NCI-H2171 (cell line): ENCODE measurements around the gene GRHL1.
"Not testable (repeated sequence)": the region's sequence is repeated elsewhere in the genome, so short reads cannot be mapped to it uniquely, and the experiment has no call there.

Experiments used
- DNase-seq: peaks from one replicate; lab custom pipeline; 2025; lab: John Stamatoyannopoulos, UW

Gene GRHL1

DNA sequence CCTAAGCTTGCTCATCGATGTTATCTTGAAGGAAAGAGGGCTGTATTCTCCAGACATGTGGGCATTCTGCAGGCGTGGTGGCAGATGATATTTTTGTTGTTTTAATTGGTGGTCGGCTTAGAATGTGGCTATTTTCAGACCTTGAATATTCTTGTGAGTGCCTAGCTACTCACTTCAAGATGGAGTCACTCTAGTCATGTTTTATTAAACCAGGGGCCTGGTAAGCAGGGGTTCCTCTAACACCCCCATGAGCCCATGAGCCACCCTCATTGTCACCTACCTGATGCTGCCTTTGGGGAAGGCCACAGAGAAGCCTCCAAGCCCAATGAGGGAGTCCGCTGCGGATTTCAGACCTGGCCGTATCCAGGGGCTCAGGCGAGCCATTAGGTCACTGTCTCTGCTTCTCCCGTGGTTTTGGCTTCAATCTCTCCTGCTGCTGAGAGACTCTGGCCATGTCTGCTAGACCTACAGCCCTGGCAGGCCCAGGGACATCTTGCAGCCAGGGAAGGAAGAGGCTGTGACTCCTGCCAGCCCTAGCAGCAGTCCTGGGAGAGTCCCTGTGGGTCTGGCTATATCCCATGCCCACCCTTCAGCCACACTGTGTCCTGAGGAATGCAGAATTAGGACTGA, 75.6 kb downstream of the GRHL1 start:
- no peak for DNase-seq

DNA sequence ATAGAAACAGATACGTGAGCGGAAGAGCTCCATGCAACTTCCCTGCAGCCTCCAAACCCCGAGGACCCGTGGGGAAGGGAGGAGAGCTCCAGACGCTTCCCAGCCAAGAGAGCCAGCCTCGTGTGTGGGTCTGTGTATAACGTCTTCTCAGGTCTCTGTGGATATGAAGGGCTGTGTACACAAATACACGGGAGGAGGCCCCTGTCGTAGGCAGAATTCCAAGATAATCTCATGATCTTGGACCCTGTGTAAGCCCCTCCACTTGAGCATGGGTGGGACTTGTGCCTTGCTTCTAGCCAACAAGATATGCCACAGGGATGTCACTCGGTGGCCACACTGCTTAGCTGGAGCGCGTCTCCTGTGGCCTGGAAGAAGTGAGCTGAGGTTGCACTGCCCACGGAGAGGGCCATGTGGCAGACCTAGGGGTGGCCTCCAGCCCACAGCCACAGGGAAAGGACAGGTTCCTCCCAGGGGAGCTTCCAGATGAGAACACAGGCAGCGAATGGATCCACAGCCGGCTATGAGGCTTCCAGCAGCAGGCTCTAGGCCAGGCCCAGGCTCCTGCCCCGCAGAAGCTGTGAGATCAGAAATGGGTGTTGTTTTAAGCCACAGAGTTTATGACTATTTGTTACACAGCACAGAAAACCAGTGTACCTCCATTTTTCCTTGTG, 76.3 kb downstream of the GRHL1 start:
- no peak for DNase-seq

GRCh38 chr2:10028407-10028987, 77.0 kb downstream of the GRHL1 start:
- DNase-seq = no peak

GRCh38 chr2:10028988-10029874, 77.7 kb downstream of the GRHL1 start:
- DNase-seq = no peak

DNA sequence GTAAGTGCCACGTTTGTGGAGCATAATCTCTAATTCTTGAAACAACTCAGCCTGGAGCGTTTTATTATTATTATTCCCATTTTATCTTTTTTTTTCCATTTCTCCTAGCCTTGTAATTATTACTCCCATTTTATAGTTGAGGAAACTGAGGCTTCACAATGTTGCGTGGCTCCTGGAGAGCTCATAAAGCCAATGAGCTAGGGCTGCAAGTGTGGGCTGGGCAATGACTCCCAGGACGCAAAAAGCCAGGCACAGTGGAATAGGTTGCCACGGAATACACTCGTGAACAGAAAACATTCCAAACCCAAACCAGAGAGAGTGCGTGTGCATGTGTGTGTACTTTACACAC, 78.4 kb downstream of the GRHL1 start:
- no peak for DNase-seq

GRCh38 chr2:10030311-10030736, 78.8 kb downstream of the GRHL1 start:
- DNase-seq = peak; percentile 41

DNA sequence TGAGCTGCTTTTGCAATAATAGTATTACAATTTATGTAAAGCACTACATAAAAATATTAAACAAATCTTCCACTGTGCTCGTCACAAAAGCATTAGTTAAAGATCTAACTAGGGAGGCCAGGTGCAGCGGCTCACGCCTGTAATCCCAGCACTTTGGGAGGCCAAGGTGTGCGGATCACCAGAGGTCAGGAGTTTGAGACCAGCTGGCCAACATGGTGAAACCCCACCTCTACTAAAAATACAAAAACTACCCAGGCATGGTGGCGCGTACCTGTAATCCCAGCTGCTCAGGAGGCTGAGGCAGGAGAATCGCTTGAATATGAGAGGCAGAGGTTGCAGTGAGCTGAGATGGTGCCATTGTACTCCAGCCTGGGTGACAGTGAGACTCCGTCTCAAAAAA, 79.3 kb downstream of the GRHL1 start:
- DNase-seq = not testable (repeated sequence)

- no peak for DNase-seq
These were observed 80.6 kb downstream of the GRHL1 start for GRCh38 chr2:10031886-10032745.

DNA sequence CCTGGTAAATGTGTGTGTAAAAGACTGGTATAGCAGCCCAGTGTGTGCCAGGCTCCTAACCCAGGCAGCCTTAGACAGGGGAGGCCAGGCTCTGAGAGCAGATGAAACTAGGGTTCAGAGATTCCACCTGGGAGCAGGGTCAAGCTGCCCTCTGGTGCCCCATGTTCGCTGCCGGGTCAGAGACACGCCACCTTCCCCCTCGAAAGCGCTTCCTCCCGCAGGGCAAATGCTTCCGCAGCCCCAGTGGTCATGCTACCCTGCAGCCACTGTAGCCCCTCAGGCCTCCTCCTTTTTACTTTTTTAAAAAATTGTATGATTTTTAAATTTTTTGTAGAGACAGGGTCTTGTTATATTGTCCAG, 81.2 kb downstream of the GRHL1 start:
- DNase-seq = no peak

- no peak for DNase-seq
These were observed 81.9 kb downstream of the GRHL1 start for GRCh38 chr2:10033251-10034006.

- no peak for DNase-seq
These were observed 83.0 kb downstream of the GRHL1 start for GRCh38 chr2:10034333-10035052.

GRCh38 chr2:10035053-10035422, 83.5 kb downstream of the GRHL1 start:
- no peak for DNase-seq

DNA sequence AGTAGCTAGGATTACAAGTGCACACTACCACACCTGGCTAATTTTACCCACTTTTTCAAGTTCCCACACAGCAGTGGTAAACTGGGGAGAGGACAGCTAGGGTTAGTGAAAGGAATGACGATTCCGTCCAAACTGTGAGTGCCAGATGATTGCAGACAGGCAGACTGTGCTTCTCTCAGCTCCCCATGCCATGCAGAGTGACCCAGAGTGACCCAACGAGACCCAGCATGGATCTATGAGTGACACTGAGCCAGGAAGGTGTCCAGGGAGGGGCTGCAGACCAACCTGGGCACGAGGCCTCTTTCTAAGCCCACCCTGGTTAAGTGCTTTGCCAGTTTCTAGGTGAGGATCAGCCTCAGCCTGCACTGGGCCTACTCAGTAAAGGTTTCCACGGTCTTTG, 84.1 kb downstream of the GRHL1 start:
- DNase-seq = no peak

GRCh38 chr2:10036095-10036884, 84.8 kb downstream of the GRHL1 start:
- DNase-seq = no peak

DNA sequence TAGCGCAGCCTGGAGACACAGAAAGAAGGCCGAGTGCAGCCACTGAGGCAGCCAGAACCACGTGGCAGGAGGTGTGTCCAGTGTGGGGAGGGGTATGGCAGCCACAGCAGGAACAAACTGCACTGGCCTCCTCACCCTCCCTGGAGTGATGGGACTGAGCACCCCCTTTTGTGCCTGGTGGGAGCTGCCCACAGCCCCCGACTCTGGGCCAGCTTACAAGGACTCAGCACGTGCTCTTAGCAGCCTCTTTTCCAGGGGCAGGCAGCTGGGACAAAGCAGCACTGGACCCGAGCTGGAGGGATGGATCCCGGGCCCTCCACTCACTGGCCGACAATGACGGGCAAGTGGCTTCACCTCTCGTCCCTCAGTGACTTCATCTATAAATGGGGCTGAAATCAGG, 86.6 kb downstream of the GRHL1 start:
- DNase-seq = no peak

DNA sequence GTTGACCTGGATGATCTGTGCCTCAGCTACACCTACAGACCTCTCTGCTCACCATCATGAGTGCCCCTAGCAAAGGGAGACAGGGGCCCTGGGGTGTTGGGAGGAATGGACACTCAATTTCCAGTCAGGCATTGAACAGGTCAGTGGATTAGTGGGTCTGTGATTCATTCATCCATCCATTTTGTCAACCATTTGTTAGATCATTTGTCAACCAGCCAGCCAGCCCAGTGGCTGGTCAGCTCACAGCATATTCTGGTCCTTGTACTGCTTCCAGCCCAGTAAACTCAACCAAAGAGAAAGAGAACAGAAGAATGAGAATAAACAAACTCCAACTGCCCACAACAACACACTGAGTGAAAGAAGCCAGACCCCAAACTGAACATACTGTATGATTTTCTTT, 87.2 kb downstream of the GRHL1 start:
- DNase-seq = no peak

GRCh38 chr2:10039658-10040410, 88.3 kb downstream of the GRHL1 start:
- no peak for DNase-seq

- DNase-seq = no peak
These were observed 90.2 kb downstream of the GRHL1 start for GRCh38 chr2:10041711-10042110.
